ENCODE measurements around the gene DRC1. TPM values are rescaled to one million over a fixed set of nuclear protein-coding genes. Genes with fewer than 3 reads are reported as not detected.

The DRC1 gene
- total RNA-seq, 1 experiment from 2014 or later: not detected

DNA sequence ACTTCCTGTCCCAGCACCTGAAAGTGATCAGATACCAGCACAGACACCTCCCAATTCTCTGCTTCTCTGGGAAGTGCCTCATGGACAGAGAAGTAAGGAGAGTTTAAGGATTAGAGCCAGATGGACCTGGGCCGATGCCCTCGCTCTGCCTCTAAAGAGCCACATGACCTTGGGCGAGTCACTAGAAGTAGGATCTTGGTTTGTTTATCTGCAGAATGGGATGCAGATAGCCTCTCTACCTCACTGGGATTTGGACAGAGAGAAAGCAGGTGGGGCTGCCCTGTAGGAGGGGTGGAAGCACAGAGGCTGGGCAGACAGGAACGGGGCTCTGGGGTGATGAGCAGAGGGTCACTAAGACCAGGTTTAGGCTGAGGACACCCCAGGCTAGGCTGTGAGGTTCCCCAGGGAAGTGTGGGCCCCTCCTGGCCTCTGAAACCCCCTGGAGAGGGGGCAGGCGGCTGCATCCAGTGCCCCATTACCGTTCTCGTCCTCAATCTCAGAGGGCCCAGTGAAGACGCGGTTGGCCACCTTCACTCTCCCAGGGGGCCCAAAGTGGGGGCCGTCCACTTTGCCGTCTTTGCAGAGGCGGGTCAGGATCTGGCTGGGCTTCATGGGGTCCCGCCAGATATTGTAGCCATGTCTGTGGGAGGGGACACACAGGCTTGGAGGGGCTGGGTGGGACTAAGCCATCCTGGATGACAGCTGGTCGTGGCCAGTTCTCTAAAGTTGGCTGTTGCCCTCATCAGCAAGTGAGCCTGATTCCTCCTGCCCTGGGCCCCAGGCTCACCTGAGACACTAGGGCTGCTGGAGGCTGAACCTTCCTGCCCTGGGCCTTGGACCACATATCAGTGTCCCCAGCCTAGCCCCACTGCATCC, 62.9 kb downstream of the DRC1 start:
- POLR2A ChIA-PET (ENCODE audit: low non-redundant PET): no interaction called here
- DNase-seq (ENCODE audit: low spot score): no peak
- no peak for TF ChIP-seq EZH2 (IDR thresholded peaks at IDR 0.05; ENCODE audit: borderline replicate concordance, low read depth, low read length, poor library complexity, severe bottlenecking)
- TF ChIP-seq, protein P1, sequence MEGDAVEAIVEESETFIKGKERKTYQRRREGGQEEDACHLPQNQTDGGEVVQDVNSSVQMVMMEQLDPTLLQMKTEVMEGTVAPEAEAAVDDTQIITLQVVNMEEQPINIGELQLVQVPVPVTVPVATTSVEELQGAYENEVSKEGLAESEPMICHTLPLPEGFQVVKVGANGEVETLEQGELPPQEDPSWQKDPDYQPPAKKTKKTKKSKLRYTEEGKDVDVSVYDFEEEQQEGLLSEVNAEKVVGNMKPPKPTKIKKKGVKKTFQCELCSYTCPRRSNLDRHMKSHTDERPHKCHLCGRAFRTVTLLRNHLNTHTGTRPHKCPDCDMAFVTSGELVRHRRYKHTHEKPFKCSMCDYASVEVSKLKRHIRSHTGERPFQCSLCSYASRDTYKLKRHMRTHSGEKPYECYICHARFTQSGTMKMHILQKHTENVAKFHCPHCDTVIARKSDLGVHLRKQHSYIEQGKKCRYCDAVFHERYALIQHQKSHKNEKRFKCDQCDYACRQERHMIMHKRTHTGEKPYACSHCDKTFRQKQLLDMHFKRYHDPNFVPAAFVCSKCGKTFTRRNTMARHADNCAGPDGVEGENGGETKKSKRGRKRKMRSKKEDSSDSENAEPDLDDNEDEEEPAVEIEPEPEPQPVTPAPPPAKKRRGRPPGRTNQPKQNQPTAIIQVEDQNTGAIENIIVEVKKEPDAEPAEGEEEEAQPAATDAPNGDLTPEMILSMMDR (conservative IDR thresholded peaks at IDR 0.05; ENCODE audit: low read depth, low read length): no peak
- Histone ChIP-seq H3K27me3 (replicated peaks; ENCODE audit: insufficient read depth, low read depth, low read length, poor library complexity) (no peaks in the 10 kb centered on the region), H3K4me1 (ENCODE audit: insufficient read depth, low read length, poor library complexity, severe bottlenecking) (peaks cover 10% of the 10 kb centered on the region), H3K36me3 (ENCODE audit: insufficient read depth, low read length, poor library complexity, severe bottlenecking) (no peaks in the 10 kb centered on the region), H3K4me3 (ENCODE audit: low read depth, low read length, poor library complexity, severe bottlenecking) (no peak overlapping the region), H3K9me3 (ENCODE audit: low read depth, low read length, poor library complexity, severe bottlenecking) (peaks cover 5% of the 10 kb centered on the region), H3K27ac (ENCODE audit: low read depth, low read length, poor library complexity, severe bottlenecking) (no peak overlapping the region)
- CTCF ChIA-PET: no interaction called here
- intact Hi-C loops (cut with micrococcal nuclease; ENCODE audit: unreplicated experiment): no loop called here
- BruUV-seq (replicated peaks): no TSS peak

DNA sequence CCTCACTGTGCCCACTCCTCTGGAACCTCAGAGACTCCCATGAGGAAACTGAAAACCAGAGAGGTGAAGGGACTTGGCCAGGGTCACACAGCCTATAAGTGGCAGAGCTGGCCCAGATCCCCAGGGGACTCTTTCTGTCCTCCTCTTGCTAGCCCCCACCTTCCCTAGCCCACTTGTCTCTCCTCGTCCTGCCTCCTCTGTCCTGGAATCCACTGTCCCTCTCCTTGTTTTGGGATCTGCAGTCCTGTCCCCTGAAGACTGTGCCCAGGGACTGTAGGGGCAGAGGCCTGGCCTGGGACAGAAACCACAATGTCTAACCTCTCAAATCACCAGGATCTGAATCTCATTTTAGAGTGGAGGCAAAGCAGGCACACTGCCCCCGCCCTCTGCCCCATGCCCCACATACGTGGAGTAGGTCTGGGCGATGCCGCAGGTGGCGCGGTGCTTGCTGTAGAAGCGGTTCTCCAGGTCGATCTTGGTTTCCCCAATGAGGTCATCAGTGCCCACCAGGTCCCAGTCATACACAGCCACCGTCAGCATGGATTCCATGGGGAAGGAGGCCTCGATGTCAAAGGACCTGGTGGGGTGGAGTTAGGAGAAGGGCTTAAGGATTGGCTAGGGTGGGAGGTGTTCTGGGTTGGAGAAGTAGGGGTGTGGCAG, 63.7 kb downstream of the DRC1 start:
- intact Hi-C loops (cut with micrococcal nuclease; ENCODE audit: unreplicated experiment): no loop called here
- H3K36me3 ChIP-seq (ENCODE audit: insufficient read depth, low read length, poor library complexity, severe bottlenecking): no peaks in the 10 kb centered on the region
- CTCF ChIA-PET: no interaction called here
- DNase-seq (ENCODE audit: low spot score): no peak
- H3K4me1 ChIP-seq (ENCODE audit: insufficient read depth, low read length, poor library complexity, severe bottlenecking): peaks cover 10% of the 10 kb centered on the region
- H3K9me3 ChIP-seq (ENCODE audit: low read depth, low read length, poor library complexity, severe bottlenecking): peaks cover 5% of the 10 kb centered on the region
- POLR2A ChIA-PET (ENCODE audit: low non-redundant PET): no interaction called here
- no TSS peak for BruUV-seq (replicated peaks)
- H3K4me3 ChIP-seq (ENCODE audit: low read depth, low read length, poor library complexity, severe bottlenecking): no peak overlapping the region
- no peaks in the 10 kb centered on the region for H3K27me3 ChIP-seq (replicated peaks; ENCODE audit: insufficient read depth, low read depth, low read length, poor library complexity)
- no peak for TF ChIP-seq EZH2 (IDR thresholded peaks at IDR 0.05; ENCODE audit: borderline replicate concordance, low read depth, low read length, poor library complexity, severe bottlenecking)
- TF ChIP-seq, protein P1 (conservative IDR thresholded peaks at IDR 0.05; ENCODE audit: low read depth, low read length): no peak
- no peak overlapping the region for H3K27ac ChIP-seq (ENCODE audit: low read depth, low read length, poor library complexity, severe bottlenecking)

DNA sequence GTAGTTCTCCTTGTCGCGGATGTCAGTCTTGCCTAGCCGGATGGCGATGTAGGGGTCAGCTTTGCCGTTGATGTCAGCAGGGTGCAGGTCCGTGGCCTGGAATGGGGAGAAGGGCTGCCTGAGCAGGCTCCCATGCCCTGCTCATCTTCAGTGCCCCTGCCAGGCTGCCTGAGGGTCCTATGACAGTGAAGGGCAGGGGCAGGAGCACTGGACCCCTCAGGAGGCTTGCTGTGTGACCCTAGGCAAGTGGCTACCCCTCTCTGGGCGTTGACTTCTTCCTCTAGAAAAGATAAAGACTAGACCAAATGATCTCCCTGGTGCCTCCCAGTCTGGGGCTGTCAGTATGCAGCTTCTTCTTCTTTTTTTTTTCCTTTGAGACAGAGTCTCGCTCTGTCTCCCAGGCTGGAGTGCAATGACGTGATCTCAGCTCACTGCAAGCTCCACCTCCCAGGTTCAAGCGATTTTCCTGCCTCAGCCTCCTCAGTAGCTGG, 64.3 kb downstream of the DRC1 start:
- POLR2A ChIA-PET (ENCODE audit: low non-redundant PET): no interaction called here
- no TSS peak for BruUV-seq (replicated peaks)
- CTCF ChIA-PET: no interaction called here
- no peak overlapping the region for H3K4me3 ChIP-seq (ENCODE audit: low read depth, low read length, poor library complexity, severe bottlenecking)
- no peak for DNase-seq (ENCODE audit: low spot score)
- no peak overlapping the region for H3K27ac ChIP-seq (ENCODE audit: low read depth, low read length, poor library complexity, severe bottlenecking)
- peaks cover 10% of the 10 kb centered on the region for H3K4me1 ChIP-seq (ENCODE audit: insufficient read depth, low read length, poor library complexity, severe bottlenecking)
- no peaks in the 10 kb centered on the region for H3K36me3 ChIP-seq (ENCODE audit: insufficient read depth, low read length, poor library complexity, severe bottlenecking)
- no peaks in the 10 kb centered on the region for H3K27me3 ChIP-seq (replicated peaks; ENCODE audit: insufficient read depth, low read depth, low read length, poor library complexity)
- TF ChIP-seq, protein P1 (conservative IDR thresholded peaks at IDR 0.05; ENCODE audit: low read depth, low read length): no peak
- no peak for TF ChIP-seq EZH2 (IDR thresholded peaks at IDR 0.05; ENCODE audit: borderline replicate concordance, low read depth, low read length, poor library complexity, severe bottlenecking)
- intact Hi-C loops (cut with micrococcal nuclease; ENCODE audit: unreplicated experiment): no loop called here
- H3K9me3 ChIP-seq (ENCODE audit: low read depth, low read length, poor library complexity, severe bottlenecking): peaks cover 5% of the 10 kb centered on the region

Data from A673 (cell line).